ENCODE data around the gene NPBWR2. TPM values are rescaled to one million over a fixed set of nuclear protein-coding genes. Genes with fewer than 3 reads are reported as not detected.

NPBWR2 gene
- polyA plus RNA-seq, 1 of the 3 experiments (the other 2 are of a cell fraction) = not detected

DNA sequence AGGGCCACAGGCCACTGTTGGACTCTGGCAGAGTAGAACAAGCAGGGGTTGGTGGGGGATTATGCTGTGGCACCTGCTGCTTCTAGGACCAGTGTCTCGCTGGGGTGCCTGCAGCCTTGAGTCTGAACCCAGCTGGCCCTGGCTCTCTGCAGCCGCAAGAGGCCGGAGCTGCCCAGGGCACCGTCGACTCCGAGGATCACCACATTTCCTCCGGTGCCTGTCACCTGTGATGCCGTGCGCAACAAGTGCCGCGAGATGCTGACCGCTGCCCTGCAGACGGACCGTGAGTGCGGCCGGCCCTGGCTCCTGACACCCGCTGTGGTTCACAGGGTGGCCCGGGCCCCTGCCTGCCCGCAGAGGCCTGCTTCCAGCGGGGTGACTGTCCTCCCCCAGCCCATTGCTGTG is 38.2 kb downstream of the NPBWR2 start (continued):
- TF ChIP-seq FOXJ3 (CRISPR knock-in tag; IDR thresholded peaks at IDR 0.05) (no peak), EZH2phosphoT487 (IDR thresholded peaks at IDR 0.05; ENCODE audit: borderline replicate concordance, low read depth) (no peak), SMC3 (IDR thresholded peaks at IDR 0.05; ENCODE audit: low read depth, low read length) (no peak), RFX5 (IDR thresholded peaks at IDR 0.05; ENCODE audit: low read length) (no peak), RAD21 (IDR thresholded peaks at IDR 0.05; ENCODE audit: low read length) (no peak), FOXM1 (IDR thresholded peaks at IDR 0.05; ENCODE audit: low read depth) (no peak), YY1 (IDR thresholded peaks at IDR 0.05; ENCODE audit: low read depth) (no peak), NRF1 (IDR thresholded peaks at IDR 0.05; ENCODE audit: low read depth, low read length) (no peak)
- TF ChIP-seq, protein P1, sequence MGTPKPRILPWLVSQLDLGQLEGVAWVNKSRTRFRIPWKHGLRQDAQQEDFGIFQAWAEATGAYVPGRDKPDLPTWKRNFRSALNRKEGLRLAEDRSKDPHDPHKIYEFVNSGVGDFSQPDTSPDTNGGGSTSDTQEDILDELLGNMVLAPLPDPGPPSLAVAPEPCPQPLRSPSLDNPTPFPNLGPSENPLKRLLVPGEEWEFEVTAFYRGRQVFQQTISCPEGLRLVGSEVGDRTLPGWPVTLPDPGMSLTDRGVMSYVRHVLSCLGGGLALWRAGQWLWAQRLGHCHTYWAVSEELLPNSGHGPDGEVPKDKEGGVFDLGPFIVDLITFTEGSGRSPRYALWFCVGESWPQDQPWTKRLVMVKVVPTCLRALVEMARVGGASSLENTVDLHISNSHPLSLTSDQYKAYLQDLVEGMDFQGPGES (IDR thresholded peaks at IDR 0.05; ENCODE audit: low read depth, low read length) = no peak

- DNase-seq = no peak
- CTCF ChIA-PET = interaction anchor here (0.7 to 2.9 kb wide), 11 partner anchors 10 to 94 kb away, joined by 3 to 21 read pairs (median 4); partner anchors contain the start of genes LKAAEAR1, OPRL1 and RGS19
- Histone ChIP-seq H3K9ac (no peak overlapping the region), H3K4me1 (ENCODE audit: control insufficient read depth in 1 of 2, insufficient read depth in 2 of 2, low read depth in 1 of 2, low read length in 1 of 2) (peaks cover 9 to 14% of the 10 kb centered on the region in 2 experiments; a peak in 2 of 4 replicates), H3K79me2 (ENCODE audit: insufficient read depth) (peaks cover 8% of the 10 kb centered on the region; the same call in 1 of the 2 replicates), H3F3A (replicated peaks; ENCODE audit: insufficient read depth) (peaks cover 4% of the 10 kb centered on the region), H3K9me3 (no peaks in the 10 kb centered on the region), H2AFZ (ENCODE audit: low read depth) (no peak overlapping the region), H3K4me3 (ENCODE audit: low read depth in 2 of 2, low read length in 1 of 2) (no peak overlapping the region), H3K27me3 (ENCODE audit: insufficient read depth) (no peaks in the 10 kb centered on the region), H3K27ac (ENCODE audit: low read depth in 2 of 2, low read length in 1 of 2) (no peak overlapping the region), H4K20me1 (ENCODE audit: insufficient read depth) (no peaks in the 10 kb centered on the region), H3K9me2 (no peaks in the 10 kb centered on the region), H3K36me3 (replicated peaks in 1 of 2; ENCODE audit: control insufficient read depth in 1 of 2, insufficient read depth in 2 of 2, low read length in 1 of 2) (peaks cover 0 to 14% of the 10 kb centered on the region in 2 experiments), H3K4me2 (no peak overlapping the region)
- POLR2A ChIA-PET = no interaction called here
- TF ChIP-seq, protein P2, sequence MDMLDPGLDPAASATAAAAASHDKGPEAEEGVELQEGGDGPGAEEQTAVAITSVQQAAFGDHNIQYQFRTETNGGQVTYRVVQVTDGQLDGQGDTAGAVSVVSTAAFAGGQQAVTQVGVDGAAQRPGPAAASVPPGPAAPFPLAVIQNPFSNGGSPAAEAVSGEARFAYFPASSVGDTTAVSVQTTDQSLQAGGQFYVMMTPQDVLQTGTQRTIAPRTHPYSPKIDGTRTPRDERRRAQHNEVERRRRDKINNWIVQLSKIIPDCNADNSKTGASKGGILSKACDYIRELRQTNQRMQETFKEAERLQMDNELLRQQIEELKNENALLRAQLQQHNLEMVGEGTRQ (IDR thresholded peaks at IDR 0.05; ENCODE audit: borderline replicate concordance, low read depth, low read length) = no peak
- TF ChIP-seq FOSL2 (IDR thresholded peaks at IDR 0.05; ENCODE audit: borderline replicate concordance, low read depth) = no peak
- no peak for TF ChIP-seq NFIC (IDR thresholded peaks at IDR 0.05; ENCODE audit: borderline replicate concordance)
- TF ChIP-seq FOXJ3 (CRISPR knock-in tag; IDR thresholded peaks at IDR 0.05) = no peak
- TF ChIP-seq SMC3 (IDR thresholded peaks at IDR 0.05; ENCODE audit: low read depth, low read length) = no peak
- WGBS (ENCODE audit: low lambda C conversion rate) = 80% methylated on average over 1 of the region's 12 CpGs
These were observed 38.8 kb downstream of the NPBWR2 start for GRCh38 chr20:64068386-64069208.

Measured in SK-N-SH (cell line).